Glutamatergic neuron (in vitro differentiated cells): ENCODE results near the gene LEF1. TPM values are rescaled to one million over a fixed set of nuclear protein-coding genes. Genes with fewer than 3 reads are reported as not detected.

Experiments
- DNase-seq: peaks from one replicate; pipeline ENCODE4 v3.0.0; 2022
- H3K27ac Mint-ChIP-seq: one replicate; pipeline ENCODE4 v1.8.0; 2020; ENCODE audit warnings: mild to moderate bottlenecking, mixed read lengths, inconsistent platforms; ENCODE audit not compliant: unreplicated experiment
- H3K27me3 Mint-ChIP-seq: one replicate; pipeline ENCODE4 v1.8.0; 2020; ENCODE audit warnings: mild to moderate bottlenecking, moderate library complexity, mixed read lengths, inconsistent platforms; ENCODE audit not compliant: unreplicated experiment
- H3K36me3 Mint-ChIP-seq: one replicate; pipeline ENCODE4 v1.8.0; 2020; ENCODE audit warnings: mild to moderate bottlenecking, mixed read lengths, inconsistent platforms; ENCODE audit not compliant: unreplicated experiment
- H3K4me1 Mint-ChIP-seq: one replicate; pipeline ENCODE4 v1.8.0; 2020; ENCODE audit warnings: mild to moderate bottlenecking, low read depth, mixed read lengths, inconsistent platforms; ENCODE audit not compliant: unreplicated experiment
- H3K4me3 Mint-ChIP-seq: one replicate; pipeline ENCODE4 v1.8.0; 2020; ENCODE audit warnings: mild to moderate bottlenecking, mixed read lengths, inconsistent platforms; ENCODE audit not compliant: unreplicated experiment
- H3K9me3 Mint-ChIP-seq: one replicate; pipeline ENCODE4 v1.8.0; 2020; ENCODE audit warnings: mild to moderate bottlenecking, moderate library complexity, mixed read lengths, inconsistent platforms; ENCODE audit not compliant: unreplicated experiment
- CTCF ChIP-seq: fragments of 200-600 bp; sonication (generic); IDR thresholded peaks from one replicate; pipeline ENCODE4 v1.5.0; 2021; ENCODE audit not compliant: partially characterized antibody, unreplicated experiment
- total RNA-seq: library from RNA; stranded (reverse); fragmentation: NEBNext Ultra II Directional; extraction: Animal tissue kit (Norgen Biotek cat#: 25700); gene quantifications from one replicate; pipeline ENCODE4 v1.2.1, GENCODE V29; 2021; ENCODE audit not compliant: unreplicated experiment

The LEF1 gene
- total RNA-seq, 1 donor from 2014 or later: 0.98 TPM

DNA sequence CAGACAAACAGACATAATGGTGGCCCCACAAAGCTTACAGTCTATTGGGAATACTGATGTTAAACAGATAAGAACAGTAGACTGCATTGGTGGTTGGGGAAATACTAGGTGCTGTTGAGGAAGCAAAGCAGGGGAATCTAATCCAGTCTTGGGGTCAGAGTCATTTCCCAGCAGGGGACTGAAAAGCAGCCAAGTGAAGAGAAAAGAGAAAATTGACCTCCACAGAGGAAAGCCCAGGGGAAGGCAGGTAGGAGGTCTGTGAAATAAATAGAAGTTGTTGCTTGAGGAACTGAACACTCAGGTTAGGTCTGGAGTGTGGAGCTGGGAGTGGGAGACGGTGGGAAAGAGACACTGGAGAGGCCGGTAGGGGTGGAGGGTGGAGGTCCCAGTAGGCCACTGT, 33.0 kb upstream of the LEF1 start:
- TF ChIP-seq CTCF: no peak

DNA sequence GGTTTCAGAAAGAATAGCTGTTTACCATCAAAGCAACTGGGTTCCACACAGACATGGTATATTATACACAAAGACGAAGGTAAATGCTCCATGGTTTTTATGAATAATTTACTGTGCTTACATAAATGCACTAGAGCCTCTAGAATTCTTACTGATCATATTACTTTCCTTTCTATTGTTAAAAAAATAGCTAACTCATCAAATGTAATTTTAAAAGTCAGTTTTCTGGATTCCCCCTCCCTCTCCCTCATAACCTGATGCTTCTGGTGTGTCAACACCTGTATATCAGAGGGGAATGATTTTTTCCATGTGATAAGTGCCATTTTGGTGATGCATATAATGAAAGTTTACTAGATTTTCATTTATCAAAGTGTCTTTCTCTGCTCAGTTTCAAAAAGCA, 31.1 kb upstream of the LEF1 start:
- H3K4me1 Mint-ChIP-seq: peaks cover 5% of the 10 kb centered on the region
- H3K36me3 Mint-ChIP-seq: peaks cover 2% of the 10 kb centered on the region
- H3K27me3 Mint-ChIP-seq: peaks cover 5% of the 10 kb centered on the region
- H3K4me3 Mint-ChIP-seq: no peak overlapping the region
- H3K9me3 Mint-ChIP-seq: no peaks in the 10 kb centered on the region
- no peak for DNase-seq
- TF ChIP-seq CTCF: no peak
- H3K27ac Mint-ChIP-seq: no peak overlapping the region

More for the DNA sequence above, 33.0 kb upstream of the LEF1 start:
- DNase-seq: no peak
- Mint-ChIP-seq H3K36me3 (peaks cover 4% of the 10 kb centered on the region), H3K27me3 (peaks cover 5% of the 10 kb centered on the region), H3K9me3 (no peaks in the 10 kb centered on the region), H3K4me3 (no peak overlapping the region), H3K4me1 (peaks cover 7% of the 10 kb centered on the region), H3K27ac (no peak overlapping the region)

- Mint-ChIP-seq H3K4me1 (peaks cover 11% of the 10 kb centered on the region), H3K27me3 (no peaks in the 10 kb centered on the region), H3K9me3 (no peaks in the 10 kb centered on the region), H3K4me3 (no peak overlapping the region), H3K36me3 (no peaks in the 10 kb centered on the region), H3K27ac (no peak overlapping the region)
- no peak for TF ChIP-seq CTCF
- DNase-seq: no peak
Observed at GRCh38 chr4:108193886-108194672, 25.3 kb upstream of the LEF1 start.

GRCh38 chr4:108192935-108193334, 24.2 kb upstream of the LEF1 start:
- DNase-seq: no peak
- H3K27me3 Mint-ChIP-seq: no peaks in the 10 kb centered on the region
- no peaks in the 10 kb centered on the region for H3K9me3 Mint-ChIP-seq
- H3K36me3 Mint-ChIP-seq: no peaks in the 10 kb centered on the region
- no peak overlapping the region for H3K27ac Mint-ChIP-seq
- no peak overlapping the region for H3K4me3 Mint-ChIP-seq
- peaks cover 11% of the 10 kb centered on the region for H3K4me1 Mint-ChIP-seq
- TF ChIP-seq CTCF: no peak

GRCh38 chr4:108192056-108192455, 23.3 kb upstream of the LEF1 start:
- TF ChIP-seq CTCF: no peak
- Mint-ChIP-seq H3K27ac (no peak overlapping the region), H3K4me3 (no peak overlapping the region), H3K36me3 (no peaks in the 10 kb centered on the region), H3K4me1 (peaks cover 11% of the 10 kb centered on the region), H3K27me3 (no peaks in the 10 kb centered on the region), H3K9me3 (no peaks in the 10 kb centered on the region)
- DNase-seq: no peak
